ENCODE measurements around the gene BBX. TPM values are rescaled to one million over a fixed set of nuclear protein-coding genes. Genes with fewer than 3 reads are reported as not detected.

The BBX gene
- total and polyA plus RNA-seq, 2 donors from 2014 or later: 8.1 to 85.8 TPM

DNA sequence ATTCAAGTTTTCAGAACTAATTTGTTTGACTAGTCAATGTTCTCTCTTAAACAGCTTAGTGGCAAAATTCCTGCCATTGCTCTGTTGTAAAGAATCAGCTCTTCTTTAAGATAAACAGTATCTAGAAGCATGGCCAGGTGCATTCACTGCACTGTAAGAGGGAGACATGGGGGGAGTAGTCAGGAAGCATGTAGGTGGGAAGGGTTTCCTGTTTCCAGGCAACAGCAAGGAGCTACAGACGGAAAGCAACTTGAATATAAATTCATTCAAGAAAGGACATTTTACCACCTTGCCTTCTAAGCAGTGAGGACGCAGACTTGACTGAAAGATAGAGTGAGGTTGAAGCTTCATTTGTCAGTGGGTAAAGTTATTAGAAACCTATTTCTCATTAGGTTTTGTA, 55.3 kb downstream of the BBX start:
- FAIRE-seq: no peak
- TF ChIP-seq, protein P1, sequence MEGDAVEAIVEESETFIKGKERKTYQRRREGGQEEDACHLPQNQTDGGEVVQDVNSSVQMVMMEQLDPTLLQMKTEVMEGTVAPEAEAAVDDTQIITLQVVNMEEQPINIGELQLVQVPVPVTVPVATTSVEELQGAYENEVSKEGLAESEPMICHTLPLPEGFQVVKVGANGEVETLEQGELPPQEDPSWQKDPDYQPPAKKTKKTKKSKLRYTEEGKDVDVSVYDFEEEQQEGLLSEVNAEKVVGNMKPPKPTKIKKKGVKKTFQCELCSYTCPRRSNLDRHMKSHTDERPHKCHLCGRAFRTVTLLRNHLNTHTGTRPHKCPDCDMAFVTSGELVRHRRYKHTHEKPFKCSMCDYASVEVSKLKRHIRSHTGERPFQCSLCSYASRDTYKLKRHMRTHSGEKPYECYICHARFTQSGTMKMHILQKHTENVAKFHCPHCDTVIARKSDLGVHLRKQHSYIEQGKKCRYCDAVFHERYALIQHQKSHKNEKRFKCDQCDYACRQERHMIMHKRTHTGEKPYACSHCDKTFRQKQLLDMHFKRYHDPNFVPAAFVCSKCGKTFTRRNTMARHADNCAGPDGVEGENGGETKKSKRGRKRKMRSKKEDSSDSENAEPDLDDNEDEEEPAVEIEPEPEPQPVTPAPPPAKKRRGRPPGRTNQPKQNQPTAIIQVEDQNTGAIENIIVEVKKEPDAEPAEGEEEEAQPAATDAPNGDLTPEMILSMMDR (IDR thresholded peaks at IDR 0.05; ENCODE audit: borderline replicate concordance, extremely low read depth, insufficient read depth): no peak
- Histone ChIP-seq H3K9ac (ENCODE audit: low read length in 3 of 3) (no peak overlapping the region), H3K27ac (ENCODE audit: low read depth in 2 of 2, low read length in 2 of 2) (no peak overlapping the region), H3K4me3 (ENCODE audit: low read length in 3 of 3) (no peak overlapping the region), H3K36me3 (ENCODE audit: control insufficient read depth in 2 of 3, insufficient read depth in 3 of 3, low read length in 3 of 3) (no peaks in the 10 kb centered on the region), H3K4me1 (ENCODE audit: control insufficient read depth in 2 of 3, insufficient read depth in 2 of 3, low read depth in 1 of 3, low read length in 3 of 3) (no peaks in the 10 kb centered on the region), H3K27me3 (ENCODE audit: control insufficient read depth, insufficient read depth, low read length) (no peaks in the 10 kb centered on the region), H3K9me3 (ENCODE audit: control insufficient read depth in 2 of 3, insufficient read depth in 1 of 3, low read length in 3 of 3) (no peaks in the 10 kb centered on the region)
- peak in 2 of 5 donors; percentile 44 to 50 for DNase-seq
- intact Hi-C loops (cut with DNase I): no loop called here

DNA sequence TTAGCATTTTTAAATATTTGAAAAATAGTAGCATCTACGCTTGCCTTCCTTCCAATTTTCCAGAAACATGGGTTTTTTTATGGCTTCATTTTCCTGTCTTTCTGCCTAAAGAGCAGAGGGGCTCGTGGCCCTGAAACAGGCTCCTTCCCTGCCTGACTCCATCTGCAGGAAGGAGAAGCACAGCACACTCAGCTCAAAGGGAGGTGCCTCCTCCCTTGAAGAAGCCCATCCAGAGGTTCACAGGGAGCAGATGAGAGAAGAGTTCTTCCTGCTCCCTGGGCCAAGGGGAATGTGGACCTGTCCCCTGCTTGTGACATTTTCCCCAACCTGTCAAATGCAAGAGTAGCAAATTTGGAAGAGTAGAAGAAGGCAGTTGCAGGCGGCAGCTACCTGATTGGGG, 55.8 kb downstream of the BBX start:
- H3K27me3 ChIP-seq (ENCODE audit: control insufficient read depth, insufficient read depth, low read length): no peaks in the 10 kb centered on the region
- no peak overlapping the region for H3K27ac ChIP-seq (ENCODE audit: low read depth in 2 of 2, low read length in 2 of 2)
- H3K4me3 ChIP-seq (ENCODE audit: low read length in 3 of 3): no peak overlapping the region
- H3K9me3 ChIP-seq (ENCODE audit: control insufficient read depth in 2 of 3, insufficient read depth in 1 of 3, low read length in 3 of 3): no peaks in the 10 kb centered on the region
- no peak overlapping the region for H3K9ac ChIP-seq (ENCODE audit: low read length in 3 of 3)
- TF ChIP-seq, protein P1 (IDR thresholded peaks at IDR 0.05; ENCODE audit: borderline replicate concordance, extremely low read depth, insufficient read depth): no peak
- intact Hi-C loops (cut with DNase I): no loop called here
- H3K36me3 ChIP-seq (ENCODE audit: control insufficient read depth in 2 of 3, insufficient read depth in 3 of 3, low read length in 3 of 3): no peaks in the 10 kb centered on the region
- H3K4me1 ChIP-seq (ENCODE audit: control insufficient read depth in 2 of 3, insufficient read depth in 2 of 3, low read depth in 1 of 3, low read length in 3 of 3): peaks cover 0 to 3% (median 0%) of the 10 kb centered on the region in 3 donors
- FAIRE-seq (no peak), DNase-seq (no peak)

DNA sequence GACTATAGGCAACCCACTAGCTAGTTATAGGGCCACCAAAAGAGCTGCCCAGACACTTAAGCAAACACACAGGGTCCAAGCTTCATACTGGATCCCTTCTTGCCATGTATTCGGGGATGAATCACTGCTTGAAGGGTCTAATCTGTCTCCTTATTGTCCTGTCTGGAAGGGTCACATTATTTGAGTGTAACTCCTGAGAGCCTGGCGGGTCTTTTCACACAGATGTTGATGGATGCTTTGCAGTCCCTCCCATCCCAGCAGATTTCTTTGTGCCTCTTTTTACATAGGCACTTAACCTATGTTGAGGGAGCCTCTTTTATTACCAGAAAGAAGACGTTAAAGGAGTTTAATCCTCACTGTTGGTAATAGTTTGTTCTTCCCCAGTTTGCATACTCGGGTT, 56.6 kb downstream of the BBX start:
- H3K4me3 ChIP-seq (ENCODE audit: low read length in 3 of 3): no peak overlapping the region
- no peaks in the 10 kb centered on the region for H3K9me3 ChIP-seq (ENCODE audit: control insufficient read depth in 2 of 3, insufficient read depth in 1 of 3, low read length in 3 of 3)
- H3K36me3 ChIP-seq (ENCODE audit: control insufficient read depth in 2 of 3, insufficient read depth in 3 of 3, low read length in 3 of 3): no peaks in the 10 kb centered on the region
- DNase-seq (no peak), FAIRE-seq (no peak)
- TF ChIP-seq, protein P1 (IDR thresholded peaks at IDR 0.05; ENCODE audit: borderline replicate concordance, extremely low read depth, insufficient read depth): no peak
- H3K4me1 ChIP-seq (ENCODE audit: control insufficient read depth in 2 of 3, insufficient read depth in 2 of 3, low read depth in 1 of 3, low read length in 3 of 3): peaks cover 0 to 3% (median 0%) of the 10 kb centered on the region in 3 donors
- intact Hi-C loops (cut with DNase I): no loop called here
- no peak overlapping the region for H3K9ac ChIP-seq (ENCODE audit: low read length in 3 of 3)
- no peaks in the 10 kb centered on the region for H3K27me3 ChIP-seq (ENCODE audit: control insufficient read depth, insufficient read depth, low read length)
- no peak overlapping the region for H3K27ac ChIP-seq (ENCODE audit: low read depth in 2 of 2, low read length in 2 of 2)

DNA sequence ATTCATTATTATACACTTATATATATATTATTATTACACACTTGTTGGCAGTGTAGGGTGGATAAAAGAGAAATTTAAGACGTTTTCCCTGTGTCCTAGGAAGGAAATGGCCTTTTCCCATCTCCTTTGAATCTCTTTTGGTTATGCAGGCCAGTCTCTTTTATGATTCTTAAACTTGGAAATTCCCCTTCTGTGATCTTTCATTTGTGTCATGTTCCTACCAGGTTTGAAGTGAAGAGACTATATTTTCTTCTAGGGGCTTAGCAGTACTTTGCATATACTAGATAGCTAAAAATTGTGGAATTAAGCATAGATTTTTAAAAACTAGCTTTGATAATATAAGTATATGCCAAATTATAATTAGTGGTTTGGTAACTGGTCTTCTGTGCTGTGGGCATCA, 58.5 kb downstream of the BBX start:
- no peaks in the 10 kb centered on the region for H3K36me3 ChIP-seq (ENCODE audit: control insufficient read depth in 2 of 3, insufficient read depth in 3 of 3, low read length in 3 of 3)
- FAIRE-seq (no peak), DNase-seq (no peak)
- no peaks in the 10 kb centered on the region for H3K27me3 ChIP-seq (ENCODE audit: control insufficient read depth, insufficient read depth, low read length)
- H3K27ac ChIP-seq (ENCODE audit: low read depth in 2 of 2, low read length in 2 of 2): no peak overlapping the region
- no peak overlapping the region for H3K9ac ChIP-seq (ENCODE audit: low read length in 3 of 3)
- H3K9me3 ChIP-seq (ENCODE audit: control insufficient read depth in 2 of 3, insufficient read depth in 1 of 3, low read length in 3 of 3): no peaks in the 10 kb centered on the region
- H3K4me3 ChIP-seq (ENCODE audit: low read length in 3 of 3): no peak overlapping the region
- intact Hi-C loops (cut with DNase I): no loop called here
- TF ChIP-seq, protein P1 (IDR thresholded peaks at IDR 0.05; ENCODE audit: borderline replicate concordance, extremely low read depth, insufficient read depth): no peak
- peaks cover 0 to 3% (median 0%) of the 10 kb centered on the region in 3 donors for H3K4me1 ChIP-seq (ENCODE audit: control insufficient read depth in 2 of 3, insufficient read depth in 2 of 3, low read depth in 1 of 3, low read length in 3 of 3)

All from kidney (tissue), 14 donors.